PC-3 (cell line): ENCODE measurements around the gene ZC3H14. TPM values are rescaled to one million over a fixed set of nuclear protein-coding genes. Genes with fewer than 3 reads are reported as not detected.

Source experiments
- ATAC-seq: fragments of 200-7000 bp; cut with Tn5 transposase; 2 replicates; pipeline ENCODE4 v1.9.1; 2020; ENCODE audit warnings: mild to moderate bottlenecking, moderate library complexity
- BruUV-seq: library from RNA; stranded (reverse); fragments of 400-500 nt; replicated peaks from 2 replicates; lab custom pipeline; 2021; lab: Mats Ljungman, UMichigan
- CTCF ChIA-PET: fragments of 300-600 bp; sonication (Branson Sonifier 250); formaldehyde crosslinking; loops from one replicate; lab custom pipeline; 2022; ENCODE audit warnings: antibody characterized with exemption; lab: Charles Lee
- POLR2A ChIA-PET: fragments of 300-600 bp; sonication (Branson Sonifier 250); formaldehyde crosslinking; loops from one replicate; lab custom pipeline; 2022; ENCODE audit warnings: antibody characterized with exemption; ENCODE audit not compliant: unreplicated experiment; lab: Charles Lee
- DNase-seq: peaks from one replicate; pipeline ENCODE4 v3.0.0-alpha.2; 2015
- H2AFZ ChIP-seq: fragments of 300-600 bp; sonication (generic); 2 replicates; pipeline ENCODE4 v1.6.0; 2016; ENCODE audit warnings: antibody characterized with exemption, low read length
- H3F3A ChIP-seq: fragments of 300-600 bp; sonication (generic); one replicate; pipeline ENCODE4 v1.6.0; 2017; ENCODE audit warnings: antibody characterized with exemption, low read length, control low read depth, mild to moderate bottlenecking; ENCODE audit not compliant: unreplicated experiment
- H3K27ac ChIP-seq: fragments of 300-600 bp; sonication (generic); 2 replicates; pipeline ENCODE4 v1.5.1; 2016; ENCODE audit warnings: mild to moderate bottlenecking, low read length
- H3K27me3 ChIP-seq: fragments of 300-600 bp; sonication (generic); 2 replicates; pipeline ENCODE4 v1.6.1; 2016; ENCODE audit warnings: low read length, mixed read lengths
- H3K36me3 ChIP-seq: fragments of 300-600 bp; sonication (generic); 2 replicates; pipeline ENCODE4 v1.6.1; 2016; ENCODE audit warnings: low read depth, mixed run types, low read length, mixed read lengths
- H3K4me1 ChIP-seq: fragments of 300-600 bp; sonication (generic); 2 replicates; pipeline ENCODE4 v1.5.1; 2016; ENCODE audit warnings: low read length; ENCODE audit not compliant: insufficient read depth
- H3K4me2 ChIP-seq: fragments of 300-600 bp; sonication (generic); 2 replicates; pipeline ENCODE4 v1.6.0; 2016; ENCODE audit warnings: low read length
- H3K4me3 ChIP-seq: fragments of 300-600 bp; sonication (generic); 2 replicates; pipeline ENCODE4 v1.5.1; 2016; ENCODE audit warnings: mild to moderate bottlenecking, low read length, mixed read lengths
- H3K79me2 ChIP-seq: fragments of 300-600 bp; sonication (generic); 2 replicates; pipeline ENCODE4 v1.6.1; 2017; ENCODE audit warnings: low read length, mixed read lengths
- H3K9ac ChIP-seq: fragments of 300-600 bp; sonication (generic); 2 replicates; pipeline ENCODE4 v1.6.0; 2016; ENCODE audit warnings: mild to moderate bottlenecking, low read length
- H3K9me2 ChIP-seq: fragments of 300-600 bp; sonication (generic); replicated peaks from 2 replicates; pipeline ENCODE4 v1.6.1; 2016; ENCODE audit warnings: mixed run types, low read length, mixed read lengths
- H3K9me3 ChIP-seq: fragments of 300-600 bp; sonication (generic); 2 replicates; pipeline ENCODE4 v1.6.1; 2016; ENCODE audit warnings: low read length, mixed read lengths
- H4K20me1 ChIP-seq: fragments of 300-600 bp; sonication (generic); 2 replicates; pipeline ENCODE4 v1.6.1; 2016; ENCODE audit warnings: low read length, mixed read lengths
- CTCF ChIP-seq: fragments of 300-600 bp; sonication (generic); conservative IDR thresholded peaks from 2 replicates; pipeline ENCODE4 v1.5.1; 2017; ENCODE audit warnings: antibody characterized with exemption, low read depth, mild to moderate bottlenecking, low read length
- EZH2 ChIP-seq: fragments of 300-600 bp; sonication (generic); IDR thresholded peaks from one replicate; pipeline ENCODE4 v1.6.1; 2017; ENCODE audit warnings: antibody characterized with exemption, mild to moderate bottlenecking, low read length; ENCODE audit not compliant: unreplicated experiment
- EZH2phosphoT487 ChIP-seq: fragments of 300-600 bp; sonication (generic); IDR thresholded peaks from 2 replicates; pipeline ENCODE4 v1.6.1; 2018; ENCODE audit warnings: mild to moderate bottlenecking, antibody characterized with exemption, low read length, borderline replicate concordance
- intact Hi-C: fragments of 100-400 bp; cut with micrococcal nuclease; formaldehyde crosslinking; loops from 2 replicates; pipeline ENCODE4 v1.9.0; 2023
- total RNA-seq: library from RNA; depleted of rRNA; stranded (reverse); fragments of >200 nt; gene quantifications from 2 replicates; pipeline ENCODE4 v1.2.3, GENCODE V29; 2014; rRNA removed

Gene ZC3H14
- total RNA-seq, 1 experiment from 2014 or later, result 58.2 TPM

- ATAC-seq (no peak), DNase-seq (no peak)
- no peaks in the 10 kb centered on the region for H3K36me3 ChIP-seq
- no peaks in the 10 kb centered on the region for H3K9me2 ChIP-seq
- H2AFZ ChIP-seq, result peak overlapping the region; percentile 48; the same call in 1 of the 2 replicates
- no peaks in the 10 kb centered on the region for H3K79me2 ChIP-seq
- H3K4me3 ChIP-seq, result no peak overlapping the region
- peaks cover 5% of the 10 kb centered on the region; the same call in 1 of the 2 replicates for H3K4me1 ChIP-seq
- no peaks in the 10 kb centered on the region for H3F3A ChIP-seq
- no peaks in the 10 kb centered on the region for H3K9me3 ChIP-seq
- no peak for TF ChIP-seq EZH2phosphoT487
- TF ChIP-seq EZH2, result no peak
- no peak for TF ChIP-seq CTCF
- BruUV-seq, result no TSS peak
- no peaks in the 10 kb centered on the region for H3K27me3 ChIP-seq
- no peak overlapping the region for H3K27ac ChIP-seq
- H3K4me2 ChIP-seq, result no peak overlapping the region
- no peaks in the 10 kb centered on the region for H4K20me1 ChIP-seq
- POLR2A ChIA-PET, result no interaction called here
- intact Hi-C loops, result loop anchor here (5.0 kb wide), 2 partner anchors 79 to 349 kb away; no protein-coding TSS in a partner anchor
- no peak overlapping the region for H3K9ac ChIP-seq
- CTCF ChIA-PET, result interaction anchor here (0.7 kb wide), 1 partner anchor 355 kb away, joined by 4 read pairs; no protein-coding TSS in a partner anchor
Measured at GRCh38 chr14:88668448-88669116, 105.7 kb downstream of the ZC3H14 start.

- ChIA-PET CTCF (no interaction called here), POLR2A (no interaction called here)
- no TSS peak for BruUV-seq
- Histone ChIP-seq H3K27me3 (no peaks in the 10 kb centered on the region), H3K4me3 (no peak overlapping the region), H3K4me1 (peaks cover 5% of the 10 kb centered on the region; the same call in 1 of the 2 replicates), H3K9ac (no peak overlapping the region), H3K9me3 (no peaks in the 10 kb centered on the region), H3F3A (no peaks in the 10 kb centered on the region), H3K27ac (no peak overlapping the region), H2AFZ (no peak overlapping the region), H3K79me2 (no peaks in the 10 kb centered on the region), H4K20me1 (no peaks in the 10 kb centered on the region), H3K4me2 (no peak overlapping the region), H3K36me3 (no peaks in the 10 kb centered on the region), H3K9me2 (no peaks in the 10 kb centered on the region)
- ATAC-seq, result no peak
- TF ChIP-seq EZH2phosphoT487, result no peak
- no peak for TF ChIP-seq EZH2
- TF ChIP-seq CTCF, result no peak
- intact Hi-C loops, result loop anchor here (5.0 kb wide), 2 partner anchors 78 to 348 kb away; no protein-coding TSS in a partner anchor
- DNase-seq, result no peak
Measured at GRCh38 chr14:88669346-88669745, 106.5 kb downstream of the ZC3H14 start.

Other genes with a start within 250 kb of the ZC3H14 start
- 1.2 TPM in 1 of 2 replicates, not detected in the other for gene KCNK10, start 239.8 kb upstream of the ZC3H14 start, total RNA-seq
- gene SPATA7, start 177.4 kb upstream of the ZC3H14 start, total RNA-seq, result 2.8 and 3.9 TPM in 2 replicates
- 6.3 TPM in 2 replicates for gene PTPN21, start 8.0 kb upstream of the ZC3H14 start, total RNA-seq
- 0.66 and 0.86 TPM in 2 replicates for gene EML5, start 229.9 kb downstream of the ZC3H14 start, total RNA-seq